Measurements from ENCODE around the gene UBASH3A.

Gene UBASH3A, protein sequence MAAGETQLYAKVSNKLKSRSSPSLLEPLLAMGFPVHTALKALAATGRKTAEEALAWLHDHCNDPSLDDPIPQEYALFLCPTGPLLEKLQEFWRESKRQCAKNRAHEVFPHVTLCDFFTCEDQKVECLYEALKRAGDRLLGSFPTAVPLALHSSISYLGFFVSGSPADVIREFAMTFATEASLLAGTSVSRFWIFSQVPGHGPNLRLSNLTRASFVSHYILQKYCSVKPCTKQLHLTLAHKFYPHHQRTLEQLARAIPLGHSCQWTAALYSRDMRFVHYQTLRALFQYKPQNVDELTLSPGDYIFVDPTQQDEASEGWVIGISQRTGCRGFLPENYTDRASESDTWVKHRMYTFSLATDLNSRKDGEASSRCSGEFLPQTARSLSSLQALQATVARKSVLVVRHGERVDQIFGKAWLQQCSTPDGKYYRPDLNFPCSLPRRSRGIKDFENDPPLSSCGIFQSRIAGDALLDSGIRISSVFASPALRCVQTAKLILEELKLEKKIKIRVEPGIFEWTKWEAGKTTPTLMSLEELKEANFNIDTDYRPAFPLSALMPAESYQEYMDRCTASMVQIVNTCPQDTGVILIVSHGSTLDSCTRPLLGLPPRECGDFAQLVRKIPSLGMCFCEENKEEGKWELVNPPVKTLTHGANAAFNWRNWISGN

DNA sequence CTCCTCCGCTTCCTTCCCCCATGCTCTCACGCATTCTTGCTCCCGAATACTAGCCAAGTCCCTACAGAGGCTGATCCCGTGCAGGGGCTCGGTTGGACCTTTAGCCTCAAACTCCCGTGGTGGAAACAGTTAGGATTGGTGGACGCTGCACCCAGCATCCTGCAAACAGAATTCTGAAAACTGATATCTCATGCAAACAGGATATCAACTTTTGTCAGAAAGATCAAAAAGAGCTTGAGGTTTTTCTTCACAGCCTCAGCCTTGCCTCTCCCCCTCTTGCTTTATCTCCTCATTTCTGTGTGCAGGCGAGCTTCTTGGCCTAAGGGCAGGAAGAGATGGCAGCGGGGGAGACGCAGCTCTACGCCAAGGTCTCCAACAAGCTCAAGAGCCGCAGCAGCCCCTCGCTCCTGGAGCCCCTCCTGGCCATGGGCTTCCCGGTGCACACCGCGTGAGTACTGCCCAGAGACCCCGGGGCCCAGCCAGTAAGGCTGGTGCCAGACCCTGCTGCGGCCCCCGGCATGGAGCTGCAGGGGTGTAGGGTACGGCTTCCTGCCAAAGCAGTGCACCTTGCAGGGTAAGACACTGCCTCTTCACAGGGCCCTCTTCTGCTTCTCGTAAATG is at the start of gene UBASH3A:
Gene UBASH3A (plus strand): TSS at position 292 of the 621 bp plus-strand sequence. CDS start 44 bp downstream, at position 336.
- DNase-seq, result no peak

DNA sequence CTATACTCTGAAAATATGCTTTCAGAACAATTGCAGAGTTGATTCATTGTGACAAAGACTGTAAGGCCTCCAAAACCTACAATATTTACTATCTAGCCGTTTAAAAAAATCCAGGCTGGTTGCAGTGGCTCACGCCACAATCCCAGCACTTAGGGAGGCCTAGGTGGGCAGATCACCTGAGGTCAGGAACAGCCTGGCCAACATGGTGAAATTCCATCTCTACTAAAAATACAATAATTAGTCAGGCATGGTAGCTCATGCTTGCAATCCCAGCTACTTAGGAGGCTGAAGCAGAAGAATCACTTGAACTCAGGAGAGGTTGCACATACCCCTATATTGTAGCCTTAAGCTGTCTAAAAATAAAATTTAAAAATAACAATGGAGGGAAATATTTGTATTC is 47.7 kb upstream of the UBASH3A start:
- no peak for DNase-seq

DNA sequence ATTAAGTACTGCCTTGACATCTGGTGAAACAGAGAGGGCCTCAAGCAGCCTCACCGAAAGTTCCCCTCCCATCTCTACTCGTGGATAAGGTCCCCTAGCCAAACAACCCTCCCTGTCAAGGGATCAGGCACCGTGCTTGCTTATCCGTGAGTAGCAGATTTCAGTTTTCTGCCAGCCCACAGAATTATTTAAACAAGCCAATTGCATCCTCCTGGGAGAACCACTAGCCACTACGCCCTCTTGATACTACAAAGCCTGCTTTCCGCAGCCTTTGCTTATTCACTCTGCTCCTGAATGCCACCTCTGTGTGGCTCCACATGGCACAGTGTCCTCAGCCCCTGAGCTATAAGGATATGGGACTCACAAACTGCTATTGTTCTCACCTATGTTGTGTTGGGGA is 47.1 kb upstream of the UBASH3A start:
- no peak for DNase-seq

DNA sequence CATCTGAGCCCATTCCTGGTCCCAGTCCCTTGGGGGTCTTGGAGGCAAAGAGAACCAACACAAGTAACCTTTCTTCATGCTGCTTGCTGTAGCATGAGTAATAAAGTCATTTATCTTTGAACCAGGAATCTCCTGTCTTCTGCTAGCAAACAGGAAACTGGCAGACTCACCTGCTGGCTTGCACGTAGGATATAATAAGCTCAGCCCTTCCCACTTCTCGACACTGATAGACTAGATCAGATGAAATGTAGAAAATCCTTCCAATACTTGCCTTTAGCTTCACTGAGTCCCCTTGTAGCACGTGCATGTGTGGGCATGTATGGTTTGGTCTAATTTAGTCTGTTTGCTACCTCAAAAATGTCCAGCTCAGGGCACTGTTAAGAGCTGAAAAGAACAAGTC is 46.4 kb upstream of the UBASH3A start:
- DNase-seq, result no peak

DNA sequence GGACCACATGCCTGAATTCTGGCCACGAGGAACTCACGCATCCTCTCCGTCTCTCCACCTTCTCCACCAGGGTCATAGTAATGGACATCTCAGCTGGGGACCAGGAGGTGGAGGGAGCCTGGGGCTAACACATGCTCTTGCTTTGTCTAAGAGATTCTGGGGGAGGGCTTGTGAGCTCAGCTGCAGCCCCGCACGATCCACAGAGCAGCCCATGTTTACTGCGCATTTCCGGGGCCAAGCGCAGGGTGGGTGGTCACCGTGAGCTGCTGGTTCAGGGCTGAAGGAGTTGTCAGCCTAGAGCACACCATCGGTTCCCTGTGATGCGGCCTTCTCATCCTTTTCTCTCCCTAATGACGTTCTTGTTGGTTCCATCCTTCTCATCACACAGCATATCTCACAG is 45.4 kb upstream of the UBASH3A start:
- DNase-seq, result no peak

DNA sequence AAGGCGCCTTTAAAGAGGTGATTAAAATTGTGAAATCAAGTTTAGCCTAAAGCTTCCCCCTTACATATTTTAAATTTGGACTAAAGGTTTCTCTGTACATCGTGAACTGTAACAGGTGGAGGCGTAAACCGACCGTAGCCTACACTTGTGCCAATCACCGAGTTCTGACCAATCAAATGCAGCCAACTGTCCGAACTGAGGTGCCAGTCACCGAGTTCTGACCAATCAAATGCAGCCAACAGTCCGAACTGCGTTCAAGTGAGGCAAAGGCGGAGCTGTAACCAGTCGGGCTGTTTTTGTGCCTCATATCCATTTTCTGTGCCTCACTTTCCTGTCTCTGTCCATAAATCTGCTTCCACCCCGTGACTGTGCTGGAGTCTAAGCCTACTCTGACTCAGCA is 44.8 kb upstream of the UBASH3A start:
- DNase-seq, result no peak

DNA sequence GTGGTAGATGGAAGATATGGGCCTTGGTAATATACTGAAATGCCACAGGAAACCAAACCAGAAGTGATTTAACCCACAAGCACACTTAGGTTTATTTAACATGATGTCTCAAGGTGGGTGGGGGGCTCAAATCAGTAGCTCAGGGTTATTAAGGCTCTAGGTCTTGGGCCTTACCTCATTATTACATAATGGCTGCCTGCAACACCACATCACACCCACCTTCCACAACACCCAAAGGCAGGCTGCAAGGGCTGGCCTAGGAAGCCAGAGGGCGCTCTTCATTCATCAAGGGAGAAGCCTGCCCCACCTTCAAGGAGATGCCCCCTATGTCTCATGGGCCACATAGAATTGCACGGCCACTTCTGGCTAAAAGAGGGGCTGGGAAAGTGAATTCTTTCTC is 43.4 kb upstream of the UBASH3A start:
- DNase-seq, result no peak

DNA sequence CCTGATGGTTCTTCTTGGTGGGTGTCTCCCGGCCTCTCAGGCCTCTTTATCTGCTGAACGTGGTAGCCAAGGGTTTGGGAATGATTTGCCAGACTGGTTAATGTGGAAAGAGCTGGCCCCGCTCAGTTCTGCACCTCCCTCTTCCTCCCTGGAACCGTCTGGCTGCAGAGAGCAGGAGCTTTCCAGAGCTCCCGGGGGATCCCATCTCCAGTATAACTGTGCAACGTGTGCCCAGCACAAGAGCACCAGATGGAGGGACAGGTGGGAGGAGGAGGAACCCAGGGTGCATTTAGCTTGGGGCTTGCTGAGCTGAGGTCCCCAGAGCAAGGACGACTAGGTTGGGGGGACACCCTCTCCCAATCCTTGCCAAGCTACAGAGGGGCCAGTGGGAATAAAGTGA is 42.4 kb upstream of the UBASH3A start:
- no peak for DNase-seq

DNA sequence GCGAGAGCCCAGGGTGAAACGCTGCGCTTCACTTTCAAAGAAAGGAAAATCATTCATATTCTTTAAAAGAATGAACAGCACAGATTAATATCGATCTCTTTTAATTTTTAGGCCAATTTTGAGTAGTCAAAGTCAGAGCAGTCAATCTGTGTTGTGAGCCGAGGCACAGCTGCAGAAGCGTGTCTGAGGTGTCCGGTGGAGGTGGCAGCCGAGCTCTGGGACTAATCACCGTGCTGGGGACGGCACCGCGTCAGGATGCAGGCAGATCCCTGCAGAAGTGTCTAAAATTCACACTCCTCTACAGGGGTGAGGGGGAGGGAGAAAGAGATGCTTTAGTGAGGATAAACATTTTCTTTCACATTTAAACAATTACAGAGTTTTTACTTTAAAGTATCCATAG is 41.5 kb upstream of the UBASH3A start:
- no peak for DNase-seq

DNA sequence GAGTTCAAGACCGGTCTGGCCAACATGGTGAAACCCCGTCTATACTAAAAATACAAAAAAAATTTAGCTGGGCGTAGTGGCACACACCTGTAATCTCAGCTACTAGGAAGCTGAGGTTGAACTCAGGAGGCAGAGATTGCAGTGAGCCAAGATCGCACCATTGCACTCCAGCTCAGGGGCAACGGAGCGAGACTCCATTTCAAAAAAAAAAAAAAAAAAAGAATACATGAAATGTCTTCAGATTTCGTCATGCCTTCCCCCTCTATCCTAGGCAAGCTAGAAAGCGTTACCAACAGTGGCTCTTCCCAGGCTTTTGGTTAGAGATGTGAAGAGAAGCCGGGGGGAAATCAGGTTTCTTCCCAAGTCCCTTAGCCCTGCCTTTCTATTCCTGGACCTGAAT is 41.0 kb upstream of the UBASH3A start:
- no peak for DNase-seq

DNA sequence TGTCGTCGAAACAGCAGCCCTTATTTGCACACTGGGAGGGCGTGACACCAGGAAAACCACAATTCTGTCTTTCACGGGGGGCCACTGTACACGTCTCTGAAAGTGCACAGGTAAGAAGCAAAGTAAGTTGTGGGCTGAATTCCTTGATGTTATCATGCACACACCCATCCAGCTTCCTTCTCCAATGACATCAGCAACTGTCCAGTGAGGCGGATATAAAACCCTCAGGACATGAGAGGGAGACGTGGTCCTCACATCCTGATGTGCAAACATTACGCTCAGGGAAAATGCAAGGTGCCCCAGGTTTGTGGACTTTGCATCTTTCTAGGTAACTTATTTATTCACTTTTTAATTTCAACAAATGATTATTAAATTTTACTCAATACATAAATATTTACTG is 40.4 kb upstream of the UBASH3A start:
- DNase-seq, result no peak

DNA sequence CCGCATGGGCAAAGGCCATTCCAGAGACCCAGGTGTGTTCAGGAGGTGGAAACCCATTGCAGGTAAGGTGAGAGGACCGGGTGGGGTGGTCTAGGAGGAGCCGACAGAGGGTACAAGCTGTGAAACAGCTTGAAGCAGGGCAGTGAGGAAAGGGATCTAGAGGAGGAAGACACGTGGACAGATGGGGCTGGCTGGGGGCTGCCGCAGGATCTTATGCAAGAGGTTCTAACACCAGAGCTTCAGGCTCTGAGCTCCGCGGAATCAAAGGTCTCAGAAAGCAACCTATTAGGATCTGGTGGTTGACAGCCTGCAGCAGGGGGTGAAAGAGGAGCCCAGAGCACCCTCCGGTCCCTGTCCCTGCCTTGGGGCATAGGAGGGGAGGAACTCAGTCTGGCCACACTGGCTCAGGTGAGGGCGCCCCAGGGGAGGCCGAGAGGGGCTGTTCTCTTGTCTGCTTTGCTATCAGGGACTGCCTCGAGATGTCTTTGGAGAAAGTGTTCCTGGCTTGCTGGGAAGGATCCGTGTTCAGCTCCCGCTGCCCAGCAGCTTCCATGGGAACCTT is 39.3 kb upstream of the UBASH3A start:
- DNase-seq, result no peak

DNA sequence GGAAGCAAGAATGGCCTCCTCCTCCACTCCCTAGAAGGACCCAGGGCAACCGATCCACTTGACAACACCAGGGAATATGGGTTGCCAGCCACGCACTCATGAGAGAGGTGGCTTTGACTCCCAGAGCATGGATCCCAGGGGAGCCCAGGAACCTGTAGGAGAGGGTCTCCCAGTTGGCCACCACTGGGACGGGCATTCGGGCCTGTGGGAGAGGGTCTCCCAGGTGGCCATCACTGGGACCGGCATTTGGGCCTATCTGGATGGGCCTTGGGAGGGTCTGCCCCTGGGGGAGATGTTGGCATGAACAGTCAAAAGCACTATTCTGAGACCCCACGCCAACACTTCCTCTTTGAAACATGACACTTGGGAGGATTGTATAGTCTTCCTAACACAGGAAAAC is 37.9 kb upstream of the UBASH3A start:
- no peak for DNase-seq

DNA sequence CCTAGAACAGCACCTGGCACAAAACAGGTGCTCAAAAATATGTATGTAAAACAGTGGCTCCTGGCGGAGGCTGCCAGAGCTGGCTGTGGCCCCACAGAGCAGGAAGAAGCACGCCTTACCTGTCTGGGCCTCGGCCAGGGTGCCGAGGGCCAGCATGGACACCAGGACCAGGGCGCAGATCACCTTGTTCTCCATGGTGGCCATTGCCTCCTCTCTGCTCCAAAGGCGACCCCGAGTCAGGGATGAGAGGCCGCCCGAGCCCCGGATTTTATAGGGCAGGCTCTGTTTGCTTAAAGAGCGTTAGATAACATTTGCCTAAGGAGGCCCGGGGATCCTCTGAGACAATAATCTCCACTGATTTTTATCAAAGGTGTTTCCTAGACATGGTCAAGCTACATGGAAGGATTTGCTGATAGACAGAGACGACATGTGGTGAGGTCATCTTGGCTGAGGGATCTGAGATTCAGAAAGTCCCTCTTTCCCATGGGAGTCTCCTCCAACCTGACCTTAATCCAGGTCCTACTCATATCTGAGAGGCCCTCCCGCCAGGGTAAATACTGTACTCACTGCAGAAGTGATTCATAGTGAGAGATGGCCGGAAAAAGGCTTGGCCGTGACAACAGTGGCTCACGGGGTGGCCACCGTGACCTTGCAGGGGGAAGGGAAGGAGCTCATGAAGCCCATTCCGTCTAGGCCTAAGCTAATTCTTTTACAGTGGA is 37.3 kb upstream of the UBASH3A start, which contains the start of gene TFF1:
Gene TFF1 (minus strand): TSS at position 244 of the 719 bp plus-strand sequence. CDS start 40 bp downstream, at position 204.
- DNase-seq, result no peak

DNA sequence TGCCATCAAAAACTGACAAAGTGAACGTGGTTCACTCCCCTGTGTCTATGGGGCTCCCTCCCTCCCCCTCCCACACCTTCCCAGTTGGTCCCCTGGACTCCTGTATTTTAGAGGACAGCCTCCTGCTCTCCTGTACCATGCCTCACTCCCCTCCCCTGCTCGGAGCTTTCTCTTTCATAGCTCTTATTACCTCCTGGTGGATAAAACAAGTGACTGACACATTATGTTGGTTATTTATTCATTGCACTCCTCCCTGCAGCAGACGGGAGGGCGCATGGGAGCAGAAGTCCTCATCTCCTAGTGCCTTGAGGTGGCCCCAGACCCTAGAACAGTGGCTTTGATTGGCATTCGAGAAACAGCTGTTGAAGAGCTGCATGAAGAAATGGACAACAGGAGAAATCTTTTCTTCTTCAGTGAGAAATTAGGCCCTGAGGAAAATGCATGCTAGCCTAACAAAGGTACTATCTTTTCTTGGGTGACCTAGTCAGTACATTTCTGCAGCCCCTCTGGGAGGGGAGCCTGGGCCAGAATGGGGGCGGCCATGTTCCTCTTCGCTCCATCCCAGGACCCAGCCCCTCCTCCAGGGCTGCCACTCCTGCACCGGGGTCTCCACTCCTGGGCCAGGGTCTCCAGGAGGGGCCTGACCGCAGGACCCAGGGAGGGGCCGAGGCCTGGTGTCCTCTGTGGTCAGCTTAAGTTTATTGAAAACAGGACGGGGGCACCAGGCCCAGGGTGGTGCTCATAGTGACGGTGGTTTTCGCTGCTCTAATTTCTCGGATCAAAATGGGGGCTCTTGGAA is 36.1 kb upstream of the UBASH3A start:
- no peak for DNase-seq

DNA sequence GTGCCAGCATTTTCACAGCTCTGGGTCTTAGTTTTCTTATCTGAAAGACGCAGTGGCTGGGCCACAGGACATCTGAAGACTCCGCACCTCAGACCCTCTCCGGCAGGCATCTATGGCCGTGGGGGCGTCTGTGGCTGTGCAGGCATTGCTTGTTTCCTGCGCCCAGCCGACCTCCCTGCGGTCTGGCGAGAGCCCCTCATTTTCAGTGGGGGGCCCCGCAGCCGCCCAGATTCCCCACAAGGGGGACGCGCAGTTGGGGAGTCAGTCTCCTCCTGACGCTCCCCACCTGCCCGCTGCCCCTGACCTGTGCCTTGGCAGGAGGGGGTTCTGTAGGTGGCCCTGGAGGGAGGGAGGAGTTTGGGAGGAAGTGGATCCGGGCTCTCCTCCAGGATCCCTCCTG is 33.9 kb upstream of the UBASH3A start:
- no peak for DNase-seq

DNA sequence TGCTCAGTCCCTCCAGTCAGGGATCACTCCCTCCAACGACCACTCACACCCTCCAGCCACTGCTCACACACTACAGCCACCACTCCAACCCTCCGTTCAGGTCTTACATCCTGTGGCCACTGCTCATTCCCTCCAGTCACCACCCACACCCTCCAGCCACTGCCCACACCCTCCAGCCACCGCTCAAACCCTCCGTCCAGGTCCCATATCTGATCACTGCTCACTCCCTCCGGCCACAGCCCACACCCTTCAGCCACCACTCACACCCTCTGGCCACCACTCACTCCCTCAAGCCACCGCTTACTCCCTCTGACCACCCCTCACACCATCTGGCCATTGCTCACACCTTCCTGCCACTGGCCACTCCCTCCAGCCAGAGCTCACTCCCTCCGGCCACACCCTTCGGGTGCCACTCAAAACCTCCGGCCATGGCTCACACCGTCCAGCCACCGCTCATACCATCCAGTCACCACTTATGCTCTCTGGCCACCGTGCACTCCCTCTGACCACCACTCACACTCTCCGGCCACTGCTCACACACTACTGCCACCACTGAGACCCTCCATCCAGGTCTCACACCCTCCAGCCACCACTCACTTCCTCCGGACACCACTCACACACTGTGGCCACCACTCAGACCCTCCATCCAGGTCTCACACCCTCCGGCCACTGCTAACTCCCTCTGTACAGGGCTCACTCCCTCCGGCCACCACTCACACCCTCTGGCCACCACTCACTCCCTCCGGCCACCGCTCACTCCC is 32.6 kb upstream of the UBASH3A start:
- DNase-seq, result no peak

DNA sequence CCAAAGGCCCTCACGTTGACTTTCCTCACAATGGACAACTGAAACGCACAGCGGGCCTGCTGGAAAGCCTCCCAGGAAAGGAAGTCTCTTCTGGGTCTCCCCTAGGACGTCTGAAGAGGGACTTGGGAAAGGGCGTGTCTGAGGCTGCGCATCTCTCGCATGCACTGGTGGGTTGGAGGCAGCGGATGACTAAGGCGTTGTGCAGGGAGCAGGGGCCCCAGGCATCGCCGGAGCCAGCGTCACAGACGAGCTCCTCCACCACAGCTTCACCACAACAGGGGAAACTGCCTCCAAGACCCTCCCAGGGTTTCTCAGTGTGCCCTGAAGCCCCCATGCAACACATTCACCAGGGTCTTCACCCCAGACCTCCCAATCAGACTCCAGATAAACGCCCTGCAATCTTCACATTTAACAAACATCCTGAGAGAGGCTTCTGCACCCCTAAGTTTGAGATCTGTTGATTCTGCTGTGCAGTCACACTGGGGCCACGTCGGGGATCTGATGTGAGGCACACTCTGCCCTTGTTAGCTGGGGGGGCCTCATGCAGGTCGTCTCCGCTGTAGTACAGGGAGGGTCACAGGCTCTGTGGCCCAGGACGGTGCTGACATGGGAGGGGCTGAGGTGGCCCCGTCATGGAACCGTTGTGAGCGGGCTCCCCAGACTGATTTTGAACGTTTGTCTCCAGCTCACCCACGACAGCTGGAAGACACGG is 30.4 kb upstream of the UBASH3A start:
- DNase-seq, result no peak

DNA sequence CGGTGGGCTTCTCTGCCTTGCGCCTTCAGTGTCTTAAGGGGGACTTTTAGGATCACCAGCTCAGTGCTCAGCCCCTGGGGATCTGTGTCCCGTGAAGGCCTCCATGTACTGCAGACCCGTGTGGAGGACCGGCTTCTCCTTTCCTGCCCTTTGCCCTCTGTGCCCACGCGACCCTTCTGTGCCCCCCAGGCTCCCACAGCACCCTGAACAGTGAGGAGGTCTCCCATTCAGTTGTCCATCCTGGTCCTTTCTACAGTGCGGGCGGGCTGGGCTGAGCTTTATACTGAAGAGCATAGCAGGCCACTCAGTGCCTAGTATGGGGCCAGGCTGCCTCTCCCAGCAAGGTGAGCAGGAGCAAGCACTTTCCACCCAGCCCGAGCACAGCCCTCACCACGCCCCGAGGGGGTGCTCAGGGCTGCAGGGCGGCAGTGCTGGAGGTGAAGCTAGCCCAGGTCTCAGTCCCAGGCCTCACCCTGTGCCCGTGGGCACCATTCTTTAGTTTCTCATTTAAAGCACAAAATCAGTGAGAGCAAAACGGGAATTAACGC is 29.7 kb upstream of the UBASH3A start:
- DNase-seq, result no peak

DNA sequence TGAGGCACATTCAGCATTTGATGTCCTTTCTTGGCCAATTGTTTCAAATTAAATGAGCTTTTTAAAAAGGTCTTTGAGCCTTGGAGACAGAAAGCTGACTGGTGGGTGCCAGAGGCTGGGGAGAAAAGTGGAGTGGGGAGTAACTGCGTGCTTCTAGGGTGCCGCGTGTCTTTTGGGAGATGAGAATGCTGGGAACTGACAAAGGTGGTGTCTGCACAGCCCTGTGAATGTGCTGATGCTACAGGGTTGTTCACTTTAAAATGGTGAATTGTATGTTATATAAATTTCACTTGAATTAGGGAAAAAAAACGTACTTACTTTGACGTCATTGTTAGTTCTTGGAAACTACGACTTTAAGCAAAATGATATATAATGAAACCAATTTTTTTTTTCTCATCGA is 29.2 kb upstream of the UBASH3A start:
- no peak for DNase-seq

Measured in NCI-H1105 (cell line).